MM.1S (cell line): ENCODE data around the gene GSTA4.

Experiments
- DNase-seq: peaks from one replicate; pipeline ENCODE4 v3.0.0-alpha.2; 2015
- H2AFZ ChIP-seq: fragments of 300-600 bp; sonication (generic); 2 replicates; pipeline ENCODE4 v1.6.0; 2016; ENCODE audit warnings: antibody characterized with exemption, low read length
- H3F3A ChIP-seq: fragments of 300-600 bp; sonication (generic); 2 replicates; pipeline ENCODE4 v1.6.1; 2016; ENCODE audit warnings: mild to moderate bottlenecking, antibody characterized with exemption, low read length, moderate library complexity, mixed read lengths; ENCODE audit not compliant: insufficient read depth
- H3K27ac ChIP-seq: fragments of 300-600 bp; sonication (generic); 2 replicates; pipeline ENCODE4 v1.5.1; 2016; ENCODE audit warnings: mild to moderate bottlenecking, low read length
- H3K27me3 ChIP-seq: fragments of 300-600 bp; sonication (generic); replicated peaks from 2 replicates; pipeline ENCODE4 v1.6.0; 2016; ENCODE audit warnings: low read length; ENCODE audit not compliant: insufficient read depth
- H3K36me3 ChIP-seq: fragments of 300-600 bp; sonication (generic); replicated peaks from 2 replicates; pipeline ENCODE4 v1.6.1; 2016; ENCODE audit warnings: mild to moderate bottlenecking, low read length, mixed read lengths; ENCODE audit not compliant: insufficient read depth
- H3K4me1 ChIP-seq: fragments of 300-600 bp; sonication (generic); 2 replicates; pipeline ENCODE4 v1.6.1; 2016; ENCODE audit warnings: low read length, mixed read lengths
- H3K4me2 ChIP-seq: fragments of 300-600 bp; sonication (generic); 2 replicates; pipeline ENCODE4 v1.6.0; 2016; ENCODE audit warnings: low read depth, low read length
- H3K4me3 ChIP-seq: fragments of 300-600 bp; sonication (generic); 2 replicates; pipeline ENCODE4 v1.5.1; 2016; ENCODE audit warnings: low read length, mixed read lengths
- H3K79me2 ChIP-seq: fragments of 300-600 bp; sonication (generic); 2 replicates; pipeline ENCODE4 v1.6.1; 2016; ENCODE audit warnings: mixed run types, low read length, mixed read lengths
- H3K9ac ChIP-seq: fragments of 300-600 bp; sonication (generic); 2 replicates; pipeline ENCODE4 v1.6.1; 2016; ENCODE audit warnings: low read length, mixed read lengths
- H3K9me2 ChIP-seq: fragments of 300-600 bp; sonication (generic); replicated peaks from 2 replicates; pipeline ENCODE4 v1.6.1; 2016; ENCODE audit warnings: mild to moderate bottlenecking, low read length, mixed read lengths; ENCODE audit not compliant: insufficient read depth
- H3K9me3 ChIP-seq: fragments of 300-600 bp; sonication (generic); replicated peaks from 2 replicates; pipeline ENCODE4 v1.6.1; 2016; ENCODE audit warnings: mild to moderate bottlenecking, low read length, mixed read lengths; ENCODE audit not compliant: insufficient read depth
- H4K20me1 ChIP-seq: fragments of 300-600 bp; sonication (generic); 2 replicates; pipeline ENCODE4 v1.6.1; 2016; ENCODE audit warnings: mild to moderate bottlenecking, low read length, moderate library complexity, mixed read lengths; ENCODE audit not compliant: insufficient read depth
- EZH2 ChIP-seq: fragments of 300-600 bp; sonication (generic); optimal IDR thresholded peaks from 2 replicates; pipeline ENCODE3; 2017; ENCODE audit warnings: low read depth, mild to moderate bottlenecking, antibody characterized with exemption, low read length, mixed read lengths
- EZH2phosphoT487 ChIP-seq: fragments of 300-600 bp; sonication (generic); IDR thresholded peaks from 2 replicates; pipeline ENCODE4 v1.6.1; 2018; ENCODE audit warnings: antibody characterized with exemption, low read length
- TF ChIP-seq, protein P1 (sequence below): fragments of 300-600 bp; sonication (generic); IDR thresholded peaks from 2 replicates; pipeline ENCODE4 v1.5.1; 2016; ENCODE audit warnings: antibody characterized with exemption, low read length, mixed read lengths

Gene GSTA4

DNA sequence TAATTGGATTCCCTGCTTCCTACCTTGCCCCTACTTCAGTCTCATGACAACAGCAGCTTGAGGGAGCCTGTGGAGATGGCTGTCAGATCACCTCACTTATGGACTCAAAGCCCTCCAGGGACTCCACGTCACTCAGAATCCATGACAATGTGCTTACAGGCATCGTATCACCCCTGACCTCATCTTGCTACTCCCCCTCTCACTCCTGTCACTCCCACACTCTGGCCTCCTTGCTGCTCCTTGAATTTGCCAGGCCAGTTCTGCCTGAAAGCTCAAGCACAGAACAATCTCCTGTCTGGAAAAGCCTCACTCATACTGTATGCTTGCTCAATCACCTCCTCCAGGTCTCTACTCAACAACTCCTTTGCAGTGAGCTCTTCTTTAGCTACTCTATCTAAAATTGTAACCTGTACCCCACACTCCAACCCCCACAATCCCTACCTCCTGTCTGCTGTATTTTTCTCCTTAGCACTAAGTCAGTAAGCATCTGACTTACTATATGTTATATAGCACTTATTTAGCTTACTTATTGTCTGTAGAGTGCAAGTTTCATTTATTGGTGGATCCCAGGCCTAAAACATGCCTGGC is 10.7 kb upstream of the GSTA4 start:
- no peaks in the 10 kb centered on the region for H3K9me3 ChIP-seq
- no peak overlapping the region for H3K27ac ChIP-seq
- TF ChIP-seq EZH2phosphoT487, result no peak
- no peak for TF ChIP-seq EZH2
- TF ChIP-seq, protein P1, sequence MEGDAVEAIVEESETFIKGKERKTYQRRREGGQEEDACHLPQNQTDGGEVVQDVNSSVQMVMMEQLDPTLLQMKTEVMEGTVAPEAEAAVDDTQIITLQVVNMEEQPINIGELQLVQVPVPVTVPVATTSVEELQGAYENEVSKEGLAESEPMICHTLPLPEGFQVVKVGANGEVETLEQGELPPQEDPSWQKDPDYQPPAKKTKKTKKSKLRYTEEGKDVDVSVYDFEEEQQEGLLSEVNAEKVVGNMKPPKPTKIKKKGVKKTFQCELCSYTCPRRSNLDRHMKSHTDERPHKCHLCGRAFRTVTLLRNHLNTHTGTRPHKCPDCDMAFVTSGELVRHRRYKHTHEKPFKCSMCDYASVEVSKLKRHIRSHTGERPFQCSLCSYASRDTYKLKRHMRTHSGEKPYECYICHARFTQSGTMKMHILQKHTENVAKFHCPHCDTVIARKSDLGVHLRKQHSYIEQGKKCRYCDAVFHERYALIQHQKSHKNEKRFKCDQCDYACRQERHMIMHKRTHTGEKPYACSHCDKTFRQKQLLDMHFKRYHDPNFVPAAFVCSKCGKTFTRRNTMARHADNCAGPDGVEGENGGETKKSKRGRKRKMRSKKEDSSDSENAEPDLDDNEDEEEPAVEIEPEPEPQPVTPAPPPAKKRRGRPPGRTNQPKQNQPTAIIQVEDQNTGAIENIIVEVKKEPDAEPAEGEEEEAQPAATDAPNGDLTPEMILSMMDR, result no peak
- H3K4me1 ChIP-seq, result no peaks in the 10 kb centered on the region
- H3K79me2 ChIP-seq, result no peaks in the 10 kb centered on the region
- no peak overlapping the region for H3K9ac ChIP-seq
- no peak overlapping the region for H3K4me3 ChIP-seq
- H3F3A ChIP-seq, result no peaks in the 10 kb centered on the region
- no peak overlapping the region for H2AFZ ChIP-seq
- H3K27me3 ChIP-seq, result no peaks in the 10 kb centered on the region
- H4K20me1 ChIP-seq, result no peaks in the 10 kb centered on the region
- no peaks in the 10 kb centered on the region for H3K36me3 ChIP-seq
- no peak for DNase-seq
- no peaks in the 10 kb centered on the region for H3K9me2 ChIP-seq
- no peak overlapping the region for H3K4me2 ChIP-seq

DNA sequence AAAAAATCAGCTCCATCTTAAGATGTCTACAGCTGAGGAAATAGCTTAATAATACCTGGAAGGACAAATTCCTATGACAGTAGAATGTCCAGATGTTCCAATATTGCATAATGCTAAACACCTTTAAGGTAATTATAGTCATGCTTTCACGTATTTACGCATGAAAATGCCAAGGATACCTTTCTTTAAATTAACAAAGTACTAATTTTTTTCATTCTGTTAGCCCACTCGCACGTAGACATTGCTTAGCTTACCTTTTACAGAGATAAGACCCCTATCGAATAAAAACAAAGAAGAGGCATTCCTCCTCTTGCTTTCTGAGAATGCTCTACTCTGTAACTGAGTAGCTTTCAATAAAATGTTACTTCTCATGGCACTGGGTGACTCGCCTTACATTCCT is 4.4 kb upstream of the GSTA4 start:
- H3K27me3 ChIP-seq, result no peaks in the 10 kb centered on the region
- no peaks in the 10 kb centered on the region for H3K9me3 ChIP-seq
- no peak overlapping the region for H3K4me2 ChIP-seq
- no peaks in the 10 kb centered on the region for H3K9me2 ChIP-seq
- H2AFZ ChIP-seq, result no peak overlapping the region
- no peak for DNase-seq
- H3K4me1 ChIP-seq, result no peaks in the 10 kb centered on the region
- H3K27ac ChIP-seq, result no peak overlapping the region
- H3K9ac ChIP-seq, result no peak overlapping the region
- no peaks in the 10 kb centered on the region for H3K79me2 ChIP-seq
- peaks cover 11% of the 10 kb centered on the region for H3F3A ChIP-seq
- H4K20me1 ChIP-seq, result no peaks in the 10 kb centered on the region
- TF ChIP-seq, protein P1, result no peak
- no peak for TF ChIP-seq EZH2phosphoT487
- TF ChIP-seq EZH2, result no peak
- H3K4me3 ChIP-seq, result no peak overlapping the region
- H3K36me3 ChIP-seq, result no peaks in the 10 kb centered on the region

DNA sequence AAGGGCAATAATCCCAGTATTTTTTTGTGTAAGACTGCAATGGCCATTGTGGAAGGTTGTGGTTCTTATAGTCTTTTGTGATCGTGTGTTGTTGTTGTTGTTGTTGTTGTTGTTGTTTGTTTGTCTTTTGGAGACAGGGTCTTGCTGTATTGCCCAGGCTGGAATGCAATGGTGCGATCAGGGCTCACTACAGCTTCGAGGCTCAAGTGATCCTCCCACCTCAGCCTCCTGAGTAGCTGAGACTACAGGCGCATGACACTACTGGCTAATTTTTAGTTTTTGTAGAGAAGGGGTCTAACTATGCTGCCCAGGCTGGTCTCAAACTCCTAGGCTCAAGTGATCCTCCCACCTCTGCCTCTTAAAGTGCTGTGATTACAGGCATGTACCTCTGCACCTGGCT is 3.5 kb upstream of the GSTA4 start:
- no peaks in the 10 kb centered on the region for H3K79me2 ChIP-seq
- no peak overlapping the region for H3K27ac ChIP-seq
- H3K36me3 ChIP-seq, result no peaks in the 10 kb centered on the region
- H3K27me3 ChIP-seq, result no peaks in the 10 kb centered on the region
- DNase-seq, result no peak
- no peaks in the 10 kb centered on the region for H4K20me1 ChIP-seq
- H3K4me1 ChIP-seq, result no peaks in the 10 kb centered on the region
- no peaks in the 10 kb centered on the region for H3K9me3 ChIP-seq
- H3K4me3 ChIP-seq, result no peak overlapping the region
- H2AFZ ChIP-seq, result no peak overlapping the region
- H3K9ac ChIP-seq, result no peak overlapping the region
- TF ChIP-seq, protein P1, result no peak
- TF ChIP-seq EZH2phosphoT487, result no peak
- TF ChIP-seq EZH2, result no peak
- H3K9me2 ChIP-seq, result no peaks in the 10 kb centered on the region
- no peak overlapping the region for H3K4me2 ChIP-seq
- peaks cover 11% of the 10 kb centered on the region for H3F3A ChIP-seq
